Measurements from ENCODE around the gene AADACL4. TPM values are rescaled to one million over a fixed set of nuclear protein-coding genes. Genes with fewer than 3 reads are reported as not detected.

The AADACL4 gene
- total and polyA plus RNA-seq, 9 of the 15 experiments (the other 6 are each of a cell fraction or from before 2014, with no cell fraction given), result not detected

DNA sequence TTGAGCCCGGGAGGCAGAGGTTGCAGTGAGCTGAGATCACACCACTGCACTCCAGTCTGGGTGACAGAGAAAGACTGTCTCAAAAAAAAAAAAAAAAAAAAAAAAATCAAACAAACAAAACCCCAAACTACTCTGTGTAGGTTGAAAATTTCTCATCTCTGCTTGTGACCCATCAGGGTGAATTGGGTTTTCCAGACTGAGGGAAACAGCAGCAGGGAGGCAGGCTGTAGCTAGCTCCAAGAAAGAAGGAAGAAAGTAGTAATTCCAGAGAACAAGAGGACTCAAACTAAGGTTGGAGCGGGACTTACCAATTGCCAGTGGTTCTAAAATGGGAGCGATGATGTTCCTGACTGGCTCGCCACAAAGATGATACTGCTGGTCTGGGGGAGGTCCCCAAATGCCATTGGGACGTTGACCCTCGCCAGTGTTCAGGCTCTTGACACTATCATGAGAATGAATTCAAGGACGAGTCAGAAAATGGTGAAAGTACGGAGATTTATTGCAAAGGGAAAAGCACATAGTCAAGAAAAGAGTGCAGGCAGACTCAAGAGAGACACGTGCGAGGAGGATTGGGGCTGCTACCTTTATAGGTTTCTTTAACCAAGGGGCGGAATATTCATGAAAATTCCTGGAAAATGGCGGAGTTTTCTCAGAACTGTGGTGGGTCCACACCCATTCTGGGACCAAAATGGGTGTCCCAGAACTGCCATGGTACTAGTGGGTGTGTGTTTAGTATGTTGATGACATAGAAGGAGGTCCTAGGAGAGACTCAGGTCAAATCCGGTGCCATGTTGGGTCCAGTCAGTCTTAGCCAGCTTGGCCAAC is 13.4 kb downstream of the AADACL4 start (continued):
- no peak for TF ChIP-seq ARID1B (IDR thresholded peaks at IDR 0.05)
- TF ChIP-seq, protein P1, sequence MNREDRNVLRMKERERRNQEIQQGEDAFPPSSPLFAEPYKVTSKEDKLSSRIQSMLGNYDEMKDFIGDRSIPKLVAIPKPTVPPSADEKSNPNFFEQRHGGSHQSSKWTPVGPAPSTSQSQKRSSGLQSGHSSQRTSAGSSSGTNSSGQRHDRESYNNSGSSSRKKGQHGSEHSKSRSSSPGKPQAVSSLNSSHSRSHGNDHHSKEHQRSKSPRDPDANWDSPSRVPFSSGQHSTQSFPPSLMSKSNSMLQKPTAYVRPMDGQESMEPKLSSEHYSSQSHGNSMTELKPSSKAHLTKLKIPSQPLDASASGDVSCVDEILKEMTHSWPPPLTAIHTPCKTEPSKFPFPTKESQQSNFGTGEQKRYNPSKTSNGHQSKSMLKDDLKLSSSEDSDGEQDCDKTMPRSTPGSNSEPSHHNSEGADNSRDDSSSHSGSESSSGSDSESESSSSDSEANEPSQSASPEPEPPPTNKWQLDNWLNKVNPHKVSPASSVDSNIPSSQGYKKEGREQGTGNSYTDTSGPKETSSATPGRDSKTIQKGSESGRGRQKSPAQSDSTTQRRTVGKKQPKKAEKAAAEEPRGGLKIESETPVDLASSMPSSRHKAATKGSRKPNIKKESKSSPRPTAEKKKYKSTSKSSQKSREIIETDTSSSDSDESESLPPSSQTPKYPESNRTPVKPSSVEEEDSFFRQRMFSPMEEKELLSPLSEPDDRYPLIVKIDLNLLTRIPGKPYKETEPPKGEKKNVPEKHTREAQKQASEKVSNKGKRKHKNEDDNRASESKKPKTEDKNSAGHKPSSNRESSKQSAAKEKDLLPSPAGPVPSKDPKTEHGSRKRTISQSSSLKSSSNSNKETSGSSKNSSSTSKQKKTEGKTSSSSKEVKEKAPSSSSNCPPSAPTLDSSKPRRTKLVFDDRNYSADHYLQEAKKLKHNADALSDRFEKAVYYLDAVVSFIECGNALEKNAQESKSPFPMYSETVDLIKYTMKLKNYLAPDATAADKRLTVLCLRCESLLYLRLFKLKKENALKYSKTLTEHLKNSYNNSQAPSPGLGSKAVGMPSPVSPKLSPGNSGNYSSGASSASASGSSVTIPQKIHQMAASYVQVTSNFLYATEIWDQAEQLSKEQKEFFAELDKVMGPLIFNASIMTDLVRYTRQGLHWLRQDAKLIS (CRISPR knock-in tag; IDR thresholded peaks at IDR 0.05), result no peak; the same call in 1 of the 2 replicates
- no peak for TF ChIP-seq NFYB (IDR thresholded peaks at IDR 0.05; ENCODE audit: extremely low read depth, insufficient read length)
- TF ChIP-seq, protein P2, sequence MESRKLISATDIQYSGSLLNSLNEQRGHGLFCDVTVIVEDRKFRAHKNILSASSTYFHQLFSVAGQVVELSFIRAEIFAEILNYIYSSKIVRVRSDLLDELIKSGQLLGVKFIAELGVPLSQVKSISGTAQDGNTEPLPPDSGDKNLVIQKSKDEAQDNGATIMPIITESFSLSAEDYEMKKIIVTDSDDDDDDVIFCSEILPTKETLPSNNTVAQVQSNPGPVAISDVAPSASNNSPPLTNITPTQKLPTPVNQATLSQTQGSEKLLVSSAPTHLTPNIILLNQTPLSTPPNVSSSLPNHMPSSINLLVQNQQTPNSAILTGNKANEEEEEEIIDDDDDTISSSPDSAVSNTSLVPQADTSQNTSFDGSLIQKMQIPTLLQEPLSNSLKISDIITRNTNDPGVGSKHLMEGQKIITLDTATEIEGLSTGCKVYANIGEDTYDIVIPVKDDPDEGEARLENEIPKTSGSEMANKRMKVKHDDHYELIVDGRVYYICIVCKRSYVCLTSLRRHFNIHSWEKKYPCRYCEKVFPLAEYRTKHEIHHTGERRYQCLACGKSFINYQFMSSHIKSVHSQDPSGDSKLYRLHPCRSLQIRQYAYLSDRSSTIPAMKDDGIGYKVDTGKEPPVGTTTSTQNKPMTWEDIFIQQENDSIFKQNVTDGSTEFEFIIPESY (CRISPR knock-in tag; IDR thresholded peaks at IDR 0.05), result no peak
- TF ChIP-seq, protein P3, sequence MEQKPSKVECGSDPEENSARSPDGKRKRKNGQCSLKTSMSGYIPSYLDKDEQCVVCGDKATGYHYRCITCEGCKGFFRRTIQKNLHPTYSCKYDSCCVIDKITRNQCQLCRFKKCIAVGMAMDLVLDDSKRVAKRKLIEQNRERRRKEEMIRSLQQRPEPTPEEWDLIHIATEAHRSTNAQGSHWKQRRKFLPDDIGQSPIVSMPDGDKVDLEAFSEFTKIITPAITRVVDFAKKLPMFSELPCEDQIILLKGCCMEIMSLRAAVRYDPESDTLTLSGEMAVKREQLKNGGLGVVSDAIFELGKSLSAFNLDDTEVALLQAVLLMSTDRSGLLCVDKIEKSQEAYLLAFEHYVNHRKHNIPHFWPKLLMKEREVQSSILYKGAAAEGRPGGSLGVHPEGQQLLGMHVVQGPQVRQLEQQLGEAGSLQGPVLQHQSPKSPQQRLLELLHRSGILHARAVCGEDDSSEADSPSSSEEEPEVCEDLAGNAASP (IDR thresholded peaks at IDR 0.05), result no peak
- no peak for TF ChIP-seq NEUROD1 (IDR thresholded peaks at IDR 0.05; ENCODE audit: borderline replicate concordance, low read depth, low read length, partially characterized antibody)
- TF ChIP-seq ZNF212 (CRISPR knock-in tag; IDR thresholded peaks at IDR 0.05), result no peak
- no peak for TF ChIP-seq TAL1 (IDR thresholded peaks at IDR 0.05)
- TF ChIP-seq NUFIP1 (IDR thresholded peaks at IDR 0.05; ENCODE audit: partially characterized antibody), result no peak
- no peak for TF ChIP-seq ZKSCAN8 (CRISPR knock-in tag; IDR thresholded peaks at IDR 0.05)
- TF ChIP-seq, protein P4, sequence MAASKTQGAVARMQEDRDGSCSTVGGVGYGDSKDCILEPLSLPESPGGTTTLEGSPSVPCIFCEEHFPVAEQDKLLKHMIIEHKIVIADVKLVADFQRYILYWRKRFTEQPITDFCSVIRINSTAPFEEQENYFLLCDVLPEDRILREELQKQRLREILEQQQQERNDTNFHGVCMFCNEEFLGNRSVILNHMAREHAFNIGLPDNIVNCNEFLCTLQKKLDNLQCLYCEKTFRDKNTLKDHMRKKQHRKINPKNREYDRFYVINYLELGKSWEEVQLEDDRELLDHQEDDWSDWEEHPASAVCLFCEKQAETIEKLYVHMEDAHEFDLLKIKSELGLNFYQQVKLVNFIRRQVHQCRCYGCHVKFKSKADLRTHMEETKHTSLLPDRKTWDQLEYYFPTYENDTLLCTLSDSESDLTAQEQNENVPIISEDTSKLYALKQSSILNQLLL (CRISPR knock-in tag; IDR thresholded peaks at IDR 0.05; ENCODE audit: borderline replicate concordance), result no peak
- TF ChIP-seq EWSR1 (IDR thresholded peaks at IDR 0.05; ENCODE audit: borderline replicate concordance, low read depth, partially characterized antibody), result no peak
- no peak for TF ChIP-seq PCBP1 (IDR thresholded peaks at IDR 0.05; ENCODE audit: low read depth, low read length, poor library complexity, severe bottlenecking)
- TF ChIP-seq ZNF263 (CRISPR knock-in tag; IDR thresholded peaks at IDR 0.05; ENCODE audit: borderline replicate concordance), result no peak
- TF ChIP-seq THRAP3 (IDR thresholded peaks at IDR 0.05; ENCODE audit: borderline replicate concordance), result no peak
- TF ChIP-seq, protein P5, sequence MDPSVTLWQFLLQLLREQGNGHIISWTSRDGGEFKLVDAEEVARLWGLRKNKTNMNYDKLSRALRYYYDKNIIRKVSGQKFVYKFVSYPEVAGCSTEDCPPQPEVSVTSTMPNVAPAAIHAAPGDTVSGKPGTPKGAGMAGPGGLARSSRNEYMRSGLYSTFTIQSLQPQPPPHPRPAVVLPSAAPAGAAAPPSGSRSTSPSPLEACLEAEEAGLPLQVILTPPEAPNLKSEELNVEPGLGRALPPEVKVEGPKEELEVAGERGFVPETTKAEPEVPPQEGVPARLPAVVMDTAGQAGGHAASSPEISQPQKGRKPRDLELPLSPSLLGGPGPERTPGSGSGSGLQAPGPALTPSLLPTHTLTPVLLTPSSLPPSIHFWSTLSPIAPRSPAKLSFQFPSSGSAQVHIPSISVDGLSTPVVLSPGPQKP (CRISPR knock-in tag; IDR thresholded peaks at IDR 0.05), result no peak
- TF ChIP-seq FOXK1 (CRISPR knock-in tag; IDR thresholded peaks at IDR 0.05; ENCODE audit: borderline replicate concordance), result peak; percentile 67; the same call in 1 of the 2 replicates

Data from K562 (cell line).